Kidney (tissue), 14 donors: ENCODE measurements around the gene SNAPIN. TPM values are rescaled to one million over a fixed set of nuclear protein-coding genes. Genes with fewer than 3 reads are reported as not detected.

Source experiments
- DNase-seq, 5 donors: peaks; one replicate each; pipeline ENCODE4 v3.0.0-alpha.2; 2013 to 2020
- FAIRE-seq: peaks from 2 replicates; lab custom pipeline; 2012; peaks lifted over from hg19 to GRCh38; lab: Jason Lieb, UNC
- H3K27ac ChIP-seq, 2 donors: one replicate each; pipeline ENCODE4 v1.7.0; 2013; ENCODE audit warnings: low read depth in 2 of 2, low read length in 2 of 2, inconsistent platforms in 1 of 2
- H3K27me3 ChIP-seq: one replicate; pipeline ENCODE4 v1.7.1; 2013; ENCODE audit warnings: low read length, inconsistent platforms; ENCODE audit not compliant: control insufficient read depth, insufficient read depth
- H3K36me3 ChIP-seq, 3 donors: one replicate each; pipeline versions ENCODE4 v1.7.0 to v1.7.1; 2013; ENCODE audit warnings: low read length in 3 of 3, control low read depth in 1 of 3, inconsistent platforms in 1 of 3; ENCODE audit not compliant: insufficient read depth in 3 of 3, control insufficient read depth in 2 of 3
- H3K4me1 ChIP-seq, 3 donors: one replicate each; pipeline versions ENCODE4 v1.7.0 to v1.7.1; 2013; ENCODE audit warnings: low read length in 3 of 3, inconsistent platforms in 1 of 3, low read depth in 1 of 3; ENCODE audit not compliant: control insufficient read depth in 2 of 3, insufficient read depth in 2 of 3
- H3K4me3 ChIP-seq, 3 donors: one replicate each; pipeline versions ENCODE4 v1.7.0 to v1.8.1; 2013; ENCODE audit warnings: low read length in 3 of 3, control low read depth in 1 of 3, inconsistent platforms in 1 of 3
- H3K9ac ChIP-seq, 3 donors: one replicate each; pipeline versions ENCODE4 v1.7.0 to v1.7.1; 2013; ENCODE audit warnings: low read length in 3 of 3, control low read depth in 1 of 3, inconsistent platforms in 1 of 3
- H3K9me3 ChIP-seq, 3 donors: one replicate each; pipeline versions ENCODE4 v1.7.0 to v1.7.1; 2013; ENCODE audit warnings: low read length in 3 of 3, control low read depth in 1 of 3, inconsistent platforms in 1 of 3; ENCODE audit not compliant: control insufficient read depth in 2 of 3, insufficient read depth in 1 of 3
- CTCF ChIP-seq: IDR thresholded peaks from 3 replicates; pipeline ENCODE4 v1.5.1; 2012; ENCODE audit warnings: mild to moderate bottlenecking, moderate library complexity, borderline replicate concordance; ENCODE audit not compliant: insufficient read depth; ENCODE audit errors: extremely low read depth
- intact Hi-C: fragments of 100-400 bp; cut with DNase I; formaldehyde crosslinking; loops from one replicate; pipeline ENCODE4 v1.11.1; 2022
- polyA plus RNA-seq: library from polyadenylated mRNA; stranded (reverse); fragments of 350-450 nt; fragmentation: Illumina TruSeq; extraction: RNeasy Lipid Tissue Mini Kit (QIAGEN cat#74804); gene quantifications from one replicate; pipeline ENCODE4 v1.2.3, GENCODE V29; 2014; ENCODE audit warnings: low read depth, low replicate concordance; ENCODE audit not compliant: insufficient read depth
- total RNA-seq: library from RNA; stranded (reverse); fragmentation: NEBNext Ultra II Directional; extraction: Animal tissue kit (Norgen Biotek cat#: 25700); gene quantifications from one replicate; pipeline ENCODE4 v1.2.1, GENCODE V29; 2021
- donor health status: control.
- donor health status: control.
- donor health status: control.
- donor health status: control.
- donor health status: control.
- donor health status: DM: yes; HTN: yes; CAD: no.
- donor health status: Normal renal cell carcinoma (clear cell type).

SNAPIN gene
- total and polyA plus RNA-seq, 2 donors from 2014 or later = 46.2 to 59.8 TPM

GRCh38 chr1:153640861-153641260 is 17.6 kb upstream of the SNAPIN start:
- intact Hi-C loops = no loop called here
- TF ChIP-seq CTCF = no peak
- H3K27ac ChIP-seq = no peak overlapping the region
- H3K4me3 ChIP-seq = peak overlapping the region in 1 of 3 donors; percentile 2
- no peaks in the 10 kb centered on the region for H3K9me3 ChIP-seq
- H3K4me1 ChIP-seq = peaks cover 0 to 10% (median 2%) of the 10 kb centered on the region in 3 donors
- DNase-seq (no peak), FAIRE-seq (no peak)
- peaks cover 18 to 93% (median 47%) of the 10 kb centered on the region in 3 donors for H3K36me3 ChIP-seq
- no peaks in the 10 kb centered on the region for H3K27me3 ChIP-seq
- H3K9ac ChIP-seq = no peak overlapping the region

GRCh38 chr1:153642161-153642560 is 16.3 kb upstream of the SNAPIN start:
- peaks cover 0 to 6% (median 0%) of the 10 kb centered on the region in 3 donors for H3K4me1 ChIP-seq
- intact Hi-C loops = no loop called here
- TF ChIP-seq CTCF = no peak
- no peak overlapping the region for H3K27ac ChIP-seq
- H3K36me3 ChIP-seq = peaks cover 13 to 84% (median 43%) of the 10 kb centered on the region in 3 donors
- H3K9ac ChIP-seq = no peak overlapping the region
- no peaks in the 10 kb centered on the region for H3K9me3 ChIP-seq
- FAIRE-seq (no peak), DNase-seq (peak in 1 of 5 donors; percentile 37)
- no peaks in the 10 kb centered on the region for H3K27me3 ChIP-seq
- no peak overlapping the region for H3K4me3 ChIP-seq

- Histone ChIP-seq H3K27ac (no peak overlapping the region), H3K36me3 (peaks cover 11 to 76% (median 35%) of the 10 kb centered on the region in 3 donors), H3K9ac (no peak overlapping the region), H3K4me3 (no peak overlapping the region), H3K4me1 (peaks cover 0 to 11% (median 2%) of the 10 kb centered on the region in 3 donors), H3K9me3 (no peaks in the 10 kb centered on the region), H3K27me3 (no peaks in the 10 kb centered on the region)
- FAIRE-seq (no peak), DNase-seq (peak in 1 of 5 donors; percentile 42)
- intact Hi-C loops = no loop called here
- no peak for TF ChIP-seq CTCF
Measured at GRCh38 chr1:153643100-153643499, 15.4 kb upstream of the SNAPIN start.

GRCh38 chr1:153643816-153644215 is 14.7 kb upstream of the SNAPIN start:
- no peak for TF ChIP-seq CTCF
- DNase-seq = no peak
- no peaks in the 10 kb centered on the region for H3K27me3 ChIP-seq
- intact Hi-C loops = no loop called here
- H3K9ac ChIP-seq = no peak overlapping the region
- peaks cover 11 to 70% (median 32%) of the 10 kb centered on the region in 3 donors for H3K36me3 ChIP-seq
- no peak for FAIRE-seq
- H3K4me1 ChIP-seq = peaks cover 0 to 11% (median 5%) of the 10 kb centered on the region in 3 donors
- H3K9me3 ChIP-seq = no peaks in the 10 kb centered on the region
- H3K4me3 ChIP-seq = no peak overlapping the region
- peak overlapping the region in 1 of 2 donors; percentile 7 for H3K27ac ChIP-seq
